ENCODE measurements around the gene YWHAG. TPM values are rescaled to one million over a fixed set of nuclear protein-coding genes. Genes with fewer than 3 reads are reported as not detected.

The YWHAG gene
- total and polyA plus RNA-seq, 9 of the 15 experiments (the other 6 are each of a cell fraction or from before 2014, with no cell fraction given), result 30.4 to 246 (median 94.5) TPM

DNA sequence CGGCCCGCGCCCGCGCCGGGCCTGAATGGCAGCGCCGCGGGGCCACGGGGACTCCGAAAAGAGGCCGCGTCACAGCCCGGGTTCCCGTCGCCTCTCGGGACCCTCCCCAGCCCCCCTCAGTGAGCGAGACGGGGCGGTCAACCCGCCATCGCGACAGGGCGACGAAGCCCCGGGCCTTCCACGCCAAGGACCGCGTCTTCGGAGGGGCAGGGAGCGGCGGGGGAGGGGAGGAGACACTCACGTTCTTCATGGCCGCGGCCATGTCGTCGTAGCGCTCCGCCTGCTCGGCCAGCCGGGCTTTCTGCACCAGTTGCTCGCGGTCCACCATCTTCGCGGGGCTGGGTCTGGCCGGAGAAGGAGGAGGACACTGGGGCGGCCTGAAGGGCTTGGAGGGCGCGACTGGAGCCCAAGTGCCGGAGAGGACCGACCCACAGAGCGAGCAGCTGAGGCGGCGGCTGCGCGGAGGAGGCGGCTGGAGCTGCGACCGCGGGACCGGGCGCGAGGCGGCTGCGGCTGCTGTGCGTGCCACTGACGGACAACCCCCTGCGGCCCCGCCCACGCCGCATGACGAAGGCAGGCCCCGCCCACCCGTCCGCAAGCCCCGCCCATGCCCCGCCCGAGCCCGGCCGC is at the start of gene YWHAG (continued):
- TF ChIP-seq SAP30 (IDR thresholded peaks at IDR 0.05; ENCODE audit: borderline replicate concordance, insufficient read depth, low read depth, low read length, poor library complexity, severe bottlenecking), result peak; percentile 94
- peak; percentile 98 for TF ChIP-seq POLR2B (IDR thresholded peaks at IDR 0.05; ENCODE audit: low read depth, partially characterized antibody)
- TF ChIP-seq MAZ (CRISPR knock-in tag; conservative IDR thresholded peaks at IDR 0.05 in 1 of 2, IDR thresholded peaks at IDR 0.05 in 1 of 2), result peak; percentile 9 to 78; a peak in 3 of 4 replicates
- TF ChIP-seq ETV5 (CRISPR knock-in tag; IDR thresholded peaks at IDR 0.05; ENCODE audit: low read depth), result no peak
- TF ChIP-seq ZNF785 (CRISPR knock-in tag; IDR thresholded peaks at IDR 0.05), result no peak
- peak in 1 of 2 experiments; percentile 10; a peak in 1 of 4 replicates for TF ChIP-seq RAD21 (CRISPR knock-in tag; conservative IDR thresholded peaks at IDR 0.05 in 1 of 2, IDR thresholded peaks at IDR 0.05 in 1 of 2)
- no peak for TF ChIP-seq JUNB (CRISPR knock-in tag; conservative IDR thresholded peaks at IDR 0.05)
- TF ChIP-seq ELF2 (CRISPR knock-in tag; IDR thresholded peaks at IDR 0.05), result peak; percentile 74
- peak; percentile 92; the same call in 1 of the 2 replicates for TF ChIP-seq ZBTB7A (IDR thresholded peaks at IDR 0.05; ENCODE audit: borderline replicate concordance, control insufficient read depth, low read depth, low read length)
- TF ChIP-seq, protein P1, sequence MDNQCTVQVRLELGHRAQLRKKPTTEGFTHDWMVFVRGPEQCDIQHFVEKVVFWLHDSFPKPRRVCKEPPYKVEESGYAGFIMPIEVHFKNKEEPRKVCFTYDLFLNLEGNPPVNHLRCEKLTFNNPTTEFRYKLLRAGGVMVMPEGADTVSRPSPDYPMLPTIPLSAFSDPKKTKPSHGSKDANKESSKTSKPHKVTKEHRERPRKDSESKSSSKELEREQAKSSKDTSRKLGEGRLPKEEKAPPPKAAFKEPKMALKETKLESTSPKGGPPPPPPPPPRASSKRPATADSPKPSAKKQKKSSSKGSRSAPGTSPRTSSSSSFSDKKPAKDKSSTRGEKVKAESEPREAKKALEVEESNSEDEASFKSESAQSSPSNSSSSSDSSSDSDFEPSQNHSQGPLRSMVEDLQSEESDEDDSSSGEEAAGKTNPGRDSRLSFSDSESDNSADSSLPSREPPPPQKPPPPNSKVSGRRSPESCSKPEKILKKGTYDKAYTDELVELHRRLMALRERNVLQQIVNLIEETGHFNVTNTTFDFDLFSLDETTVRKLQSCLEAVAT (IDR thresholded peaks at IDR 0.05), result peak in 1 of 2 experiments; percentile 86; a peak in 2 of 4 replicates
- no peak for TF ChIP-seq NCOA4 (IDR thresholded peaks at IDR 0.05; ENCODE audit: partially characterized antibody)
- TF ChIP-seq, protein P2, sequence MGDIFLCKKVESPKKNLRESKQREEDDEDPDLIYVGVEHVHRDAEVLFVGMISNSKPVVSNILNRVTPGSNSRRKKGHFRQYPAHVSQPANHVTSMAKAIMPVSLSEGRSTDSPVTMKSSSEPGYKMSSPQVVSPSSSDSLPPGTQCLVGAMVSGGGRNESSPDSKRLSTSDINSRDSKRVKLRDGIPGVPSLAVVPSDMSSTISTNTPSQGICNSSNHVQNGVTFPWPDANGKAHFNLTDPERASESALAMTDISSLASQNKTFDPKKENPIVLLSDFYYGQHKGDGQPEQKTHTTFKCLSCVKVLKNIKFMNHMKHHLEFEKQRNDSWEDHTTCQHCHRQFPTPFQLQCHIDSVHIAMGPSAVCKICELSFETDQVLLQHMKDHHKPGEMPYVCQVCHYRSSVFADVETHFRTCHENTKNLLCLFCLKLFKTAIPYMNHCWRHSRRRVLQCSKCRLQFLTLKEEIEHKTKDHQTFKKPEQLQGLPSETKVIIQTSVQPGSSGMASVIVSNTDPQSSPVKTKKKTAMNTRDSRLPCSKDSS (IDR thresholded peaks at IDR 0.05; ENCODE audit: low read depth, partially characterized antibody), result no peak
- TF ChIP-seq RBFOX2 (IDR thresholded peaks at IDR 0.05; ENCODE audit: low read depth, low read length), result peak; percentile 94
- TF ChIP-seq, protein P3, sequence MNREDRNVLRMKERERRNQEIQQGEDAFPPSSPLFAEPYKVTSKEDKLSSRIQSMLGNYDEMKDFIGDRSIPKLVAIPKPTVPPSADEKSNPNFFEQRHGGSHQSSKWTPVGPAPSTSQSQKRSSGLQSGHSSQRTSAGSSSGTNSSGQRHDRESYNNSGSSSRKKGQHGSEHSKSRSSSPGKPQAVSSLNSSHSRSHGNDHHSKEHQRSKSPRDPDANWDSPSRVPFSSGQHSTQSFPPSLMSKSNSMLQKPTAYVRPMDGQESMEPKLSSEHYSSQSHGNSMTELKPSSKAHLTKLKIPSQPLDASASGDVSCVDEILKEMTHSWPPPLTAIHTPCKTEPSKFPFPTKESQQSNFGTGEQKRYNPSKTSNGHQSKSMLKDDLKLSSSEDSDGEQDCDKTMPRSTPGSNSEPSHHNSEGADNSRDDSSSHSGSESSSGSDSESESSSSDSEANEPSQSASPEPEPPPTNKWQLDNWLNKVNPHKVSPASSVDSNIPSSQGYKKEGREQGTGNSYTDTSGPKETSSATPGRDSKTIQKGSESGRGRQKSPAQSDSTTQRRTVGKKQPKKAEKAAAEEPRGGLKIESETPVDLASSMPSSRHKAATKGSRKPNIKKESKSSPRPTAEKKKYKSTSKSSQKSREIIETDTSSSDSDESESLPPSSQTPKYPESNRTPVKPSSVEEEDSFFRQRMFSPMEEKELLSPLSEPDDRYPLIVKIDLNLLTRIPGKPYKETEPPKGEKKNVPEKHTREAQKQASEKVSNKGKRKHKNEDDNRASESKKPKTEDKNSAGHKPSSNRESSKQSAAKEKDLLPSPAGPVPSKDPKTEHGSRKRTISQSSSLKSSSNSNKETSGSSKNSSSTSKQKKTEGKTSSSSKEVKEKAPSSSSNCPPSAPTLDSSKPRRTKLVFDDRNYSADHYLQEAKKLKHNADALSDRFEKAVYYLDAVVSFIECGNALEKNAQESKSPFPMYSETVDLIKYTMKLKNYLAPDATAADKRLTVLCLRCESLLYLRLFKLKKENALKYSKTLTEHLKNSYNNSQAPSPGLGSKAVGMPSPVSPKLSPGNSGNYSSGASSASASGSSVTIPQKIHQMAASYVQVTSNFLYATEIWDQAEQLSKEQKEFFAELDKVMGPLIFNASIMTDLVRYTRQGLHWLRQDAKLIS (CRISPR knock-in tag; IDR thresholded peaks at IDR 0.05), result peak; percentile 93
- no peak; the same call in 1 of the 2 replicates for TF ChIP-seq HOXB6 (CRISPR knock-in tag; IDR thresholded peaks at IDR 0.05; ENCODE audit: borderline replicate concordance)
- no peak for TF ChIP-seq FOXJ3 (CRISPR knock-in tag; IDR thresholded peaks at IDR 0.05)
- no peak for TF ChIP-seq ZNF780A (CRISPR knock-in tag; IDR thresholded peaks at IDR 0.05)
- TF ChIP-seq, protein P4, sequence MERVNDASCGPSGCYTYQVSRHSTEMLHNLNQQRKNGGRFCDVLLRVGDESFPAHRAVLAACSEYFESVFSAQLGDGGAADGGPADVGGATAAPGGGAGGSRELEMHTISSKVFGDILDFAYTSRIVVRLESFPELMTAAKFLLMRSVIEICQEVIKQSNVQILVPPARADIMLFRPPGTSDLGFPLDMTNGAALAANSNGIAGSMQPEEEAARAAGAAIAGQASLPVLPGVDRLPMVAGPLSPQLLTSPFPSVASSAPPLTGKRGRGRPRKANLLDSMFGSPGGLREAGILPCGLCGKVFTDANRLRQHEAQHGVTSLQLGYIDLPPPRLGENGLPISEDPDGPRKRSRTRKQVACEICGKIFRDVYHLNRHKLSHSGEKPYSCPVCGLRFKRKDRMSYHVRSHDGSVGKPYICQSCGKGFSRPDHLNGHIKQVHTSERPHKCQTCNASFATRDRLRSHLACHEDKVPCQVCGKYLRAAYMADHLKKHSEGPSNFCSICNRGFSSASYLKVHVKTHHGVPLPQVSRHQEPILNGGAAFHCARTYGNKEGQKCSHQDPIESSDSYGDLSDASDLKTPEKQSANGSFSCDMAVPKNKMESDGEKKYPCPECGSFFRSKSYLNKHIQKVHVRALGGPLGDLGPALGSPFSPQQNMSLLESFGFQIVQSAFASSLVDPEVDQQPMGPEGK (CRISPR knock-in tag; IDR thresholded peaks at IDR 0.05; ENCODE audit: borderline replicate concordance), result no peak
